Right lobe of liver (tissue), 6 donors: ENCODE measurements around the gene NWD2. TPM values are rescaled to one million over a fixed set of nuclear protein-coding genes. Genes with fewer than 3 reads are reported as not detected.

Experiments
- ATAC-seq, 4 donors: fragments of 200-7000 bp; cut with Tn5 transposase; one replicate each; pipeline ENCODE4 v1.9.1; 2020; ENCODE audit warnings: mild to moderate bottlenecking in 4 of 4, moderate library complexity in 4 of 4
- DNase-seq, 3 donors: peaks; one replicate each; pipeline ENCODE4 v3.0.0-alpha.2; 2020
- H3K27ac ChIP-seq, 3 donors: fragments of 200-600 bp; one replicate each; pipeline ENCODE4 v1.8.0; 2022
- H3K27me3 ChIP-seq, 2 donors: fragments of 200-600 bp; one replicate each; pipeline ENCODE4 v1.8.0; 2022
- H3K36me3 ChIP-seq, 4 donors: fragments of 200-600 bp; sonication (generic) in 1 of 4; one replicate each; pipeline versions ENCODE4 v1.5.1 to v1.8.0; 2017 to 2022; ENCODE audit warnings: control low read depth in 1 of 4
- H3K4me1 ChIP-seq, 4 donors: fragments of 200-600 bp; sonication (generic) in 1 of 4; one replicate each; pipeline versions ENCODE4 v1.5.1 to v1.8.0; 2017 to 2022; ENCODE audit warnings: control low read depth in 1 of 4
- H3K4me3 ChIP-seq, 3 donors: fragments of 200-600 bp; one replicate each; pipeline ENCODE4 v1.8.0; 2022
- H3K9me3 ChIP-seq, 4 donors: fragments of 200-600 bp; sonication (generic) in 1 of 4; one replicate each; pipeline versions ENCODE4 v1.5.1 to v1.8.0; 2017 to 2022; ENCODE audit warnings: control low read depth in 1 of 4
- POLR2A ChIP-seq: fragments of 450-650 bp; IDR thresholded peaks from one replicate; pipeline ENCODE4 v1.6.1; 2017; ENCODE audit warnings: antibody characterized with exemption, mild to moderate bottlenecking
- WGBS: methylation state at CpG from one replicate; pipeline ENCODE4 v1.1.6; 2018; ENCODE audit warnings: low coverage, low lambda C conversion rate; ENCODE audit not compliant: insufficient coverage; ENCODE audit errors: missing lambda C conversion rate; 5-methylcytosine and 5-hydroxymethylcytosine counted together
- intact Hi-C, 2 donors: fragments of 100-400 bp; cut with DNase I; formaldehyde crosslinking; loops; one replicate each; pipeline versions ENCODE4 v1.11.2 to v1.14.1; 2022
- total RNA-seq, 6 experiments: library from RNA; depleted of rRNA in 2 of 6; stranded (reverse); fragments of >200 nt in 2 of 6; fragmentation: NEBNext Ultra II Directional in 3 of 6; extraction: Animal tissue kit (Norgen Biotek cat#: 25700) in 3 of 6; gene quantifications; one replicate each; pipeline versions ENCODE4 v1.1.0 to v1.2.4, GENCODE V29; 2016 to 2023
- TF ChIP-seq, protein P1 (sequence below), 4 donors: fragments of 200-600 bp in 3 of 4; fragments of 450-650 bp in 1 of 4; IDR thresholded peaks; one replicate each; pipeline versions ENCODE4 v1.5.1 to v1.8.0; 2016 to 2022; ENCODE audit warnings: antibody characterized with exemption in 4 of 4, mild to moderate bottlenecking in 2 of 4
- donor health status: DM: no; HTN: yes; CAD: no.
- donor health status: DM: no; HTN: no; CAD: no.
- donor health status: DM: no; HTN: no; CAD: no.
- donor health status: DM: no; HTN: yes; CAD: no.
- donor health status: DM: no; HTN: yes; CAD: no.

Gene NWD2
- total RNA-seq, 6 experiments from 2014 or later = 0.05 TPM; not detected in 5

DNA sequence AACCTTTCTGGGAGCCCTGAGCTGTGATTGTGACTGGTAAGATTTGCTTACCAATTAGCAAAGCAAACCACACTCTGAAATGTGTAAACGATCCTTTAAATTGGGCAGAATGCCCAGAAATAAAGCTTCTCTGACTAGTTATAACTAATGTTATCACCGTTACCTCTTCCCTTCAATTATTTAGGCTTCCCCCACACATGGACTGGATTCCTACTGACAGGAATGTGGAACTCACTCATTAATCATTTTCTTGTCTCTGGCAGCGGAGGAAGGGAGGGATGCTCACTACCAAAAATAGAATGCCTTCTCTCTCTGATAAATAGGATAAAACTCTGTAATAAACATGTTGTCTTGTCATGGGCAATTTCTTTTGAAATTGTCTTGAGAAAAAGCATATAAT is 25.3 kb upstream of the NWD2 start:
- whole genome bisulfite sequencing = 27% methylated on average over 3 of the region's 3 CpGs
- DNase-seq (no peak), ATAC-seq (no peak)
- Histone ChIP-seq H3K4me1 (no peaks in the 10 kb centered on the region), H3K27ac (no peak overlapping the region), H3K9me3 (no peaks in the 10 kb centered on the region), H3K36me3 (no peaks in the 10 kb centered on the region), H3K27me3 (no peaks in the 10 kb centered on the region), H3K4me3 (no peak overlapping the region)
- intact Hi-C loops = no loop called here
- TF ChIP-seq, protein P1, sequence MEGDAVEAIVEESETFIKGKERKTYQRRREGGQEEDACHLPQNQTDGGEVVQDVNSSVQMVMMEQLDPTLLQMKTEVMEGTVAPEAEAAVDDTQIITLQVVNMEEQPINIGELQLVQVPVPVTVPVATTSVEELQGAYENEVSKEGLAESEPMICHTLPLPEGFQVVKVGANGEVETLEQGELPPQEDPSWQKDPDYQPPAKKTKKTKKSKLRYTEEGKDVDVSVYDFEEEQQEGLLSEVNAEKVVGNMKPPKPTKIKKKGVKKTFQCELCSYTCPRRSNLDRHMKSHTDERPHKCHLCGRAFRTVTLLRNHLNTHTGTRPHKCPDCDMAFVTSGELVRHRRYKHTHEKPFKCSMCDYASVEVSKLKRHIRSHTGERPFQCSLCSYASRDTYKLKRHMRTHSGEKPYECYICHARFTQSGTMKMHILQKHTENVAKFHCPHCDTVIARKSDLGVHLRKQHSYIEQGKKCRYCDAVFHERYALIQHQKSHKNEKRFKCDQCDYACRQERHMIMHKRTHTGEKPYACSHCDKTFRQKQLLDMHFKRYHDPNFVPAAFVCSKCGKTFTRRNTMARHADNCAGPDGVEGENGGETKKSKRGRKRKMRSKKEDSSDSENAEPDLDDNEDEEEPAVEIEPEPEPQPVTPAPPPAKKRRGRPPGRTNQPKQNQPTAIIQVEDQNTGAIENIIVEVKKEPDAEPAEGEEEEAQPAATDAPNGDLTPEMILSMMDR (IDR thresholded peaks at IDR 0.05) = no peak
- no peak for TF ChIP-seq POLR2A

DNA sequence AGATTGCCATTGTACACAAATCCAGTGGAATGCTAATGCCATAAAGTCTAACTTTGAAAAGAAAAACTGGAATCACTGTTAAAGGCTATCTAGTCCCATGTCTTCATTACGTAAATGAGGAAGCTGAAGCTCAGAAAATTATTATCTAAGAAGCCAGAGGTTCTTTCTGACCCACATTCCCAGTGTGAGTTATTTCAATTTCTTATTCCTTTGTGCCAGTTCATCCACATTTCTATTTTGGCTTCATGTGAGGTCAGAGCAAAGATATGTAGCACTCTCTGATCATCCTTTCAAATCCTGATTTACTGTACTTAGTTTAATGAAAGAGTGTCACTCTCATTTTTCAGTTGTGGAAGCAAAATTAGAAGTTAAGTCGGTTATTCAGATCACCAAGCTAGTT is 24.6 kb upstream of the NWD2 start:
- Histone ChIP-seq H3K36me3 (no peaks in the 10 kb centered on the region), H3K4me1 (no peaks in the 10 kb centered on the region), H3K27ac (no peak overlapping the region), H3K27me3 (no peaks in the 10 kb centered on the region), H3K4me3 (no peak overlapping the region), H3K9me3 (no peaks in the 10 kb centered on the region)
- WGBS = 28% methylated on average over 2 of the region's 2 CpGs
- TF ChIP-seq, protein P1 (IDR thresholded peaks at IDR 0.05) = no peak
- no peak for ATAC-seq
- intact Hi-C loops = no loop called here
- no peak for DNase-seq

DNA sequence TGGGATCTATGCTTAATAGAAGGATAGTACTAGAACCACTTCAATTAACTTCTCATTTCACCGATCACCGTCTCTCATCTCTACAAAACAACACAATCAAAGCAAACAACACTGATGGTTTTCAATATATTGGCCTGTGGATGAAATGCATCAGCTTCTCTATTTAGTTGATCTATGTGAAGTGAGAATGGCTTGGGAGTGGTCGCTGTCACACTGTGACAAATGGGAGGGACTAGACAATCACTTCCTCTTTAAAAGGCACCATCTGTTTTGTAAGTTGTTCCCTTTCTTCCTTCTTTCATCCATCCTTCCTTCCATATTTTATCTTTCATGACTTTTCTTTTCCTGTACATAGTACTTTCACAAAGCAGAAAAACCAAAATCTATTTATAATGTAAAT is 23.9 kb upstream of the NWD2 start:
- no peak overlapping the region for H3K27ac ChIP-seq
- no peaks in the 10 kb centered on the region for H3K9me3 ChIP-seq
- TF ChIP-seq, protein P1 (IDR thresholded peaks at IDR 0.05) = no peak
- no peak for TF ChIP-seq POLR2A
- ATAC-seq (no peak), DNase-seq (no peak)
- no peaks in the 10 kb centered on the region for H3K36me3 ChIP-seq
- H3K4me3 ChIP-seq = no peak overlapping the region
- intact Hi-C loops = no loop called here
- no peaks in the 10 kb centered on the region for H3K27me3 ChIP-seq
- no peaks in the 10 kb centered on the region for H3K4me1 ChIP-seq
- WGBS = 72% methylated on average over 3 of the region's 3 CpGs

DNA sequence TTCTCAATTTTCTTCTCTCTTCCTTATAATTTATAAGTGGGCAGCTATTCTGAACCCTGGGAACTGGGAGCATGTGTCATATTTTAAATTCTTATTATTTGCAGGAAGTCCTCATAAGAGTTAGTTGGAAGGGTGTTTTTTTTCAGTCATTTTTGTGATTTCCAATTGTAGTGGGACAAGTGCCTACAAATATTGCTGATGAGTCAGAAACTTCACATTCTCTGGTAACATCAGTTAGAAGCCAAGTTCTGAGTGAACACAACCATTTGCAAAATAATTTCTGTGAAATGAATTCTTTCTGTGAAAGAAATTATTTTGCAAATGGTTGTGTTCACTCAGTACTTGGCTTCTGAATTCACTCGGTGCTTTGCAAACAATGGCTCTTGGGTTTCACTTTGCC is 20.8 kb upstream of the NWD2 start:
- ATAC-seq (no peak), DNase-seq (no peak)
- H3K4me1 ChIP-seq = no peaks in the 10 kb centered on the region
- H3K4me3 ChIP-seq = no peak overlapping the region
- no peaks in the 10 kb centered on the region for H3K36me3 ChIP-seq
- no peak overlapping the region for H3K27ac ChIP-seq
- intact Hi-C loops = no loop called here
- H3K9me3 ChIP-seq = no peaks in the 10 kb centered on the region
- H3K27me3 ChIP-seq = no peaks in the 10 kb centered on the region
- TF ChIP-seq, protein P1 (IDR thresholded peaks at IDR 0.05) = no peak
- no peak for TF ChIP-seq POLR2A
- WGBS = 57% methylated on average over 1 of the region's 1 CpG

DNA sequence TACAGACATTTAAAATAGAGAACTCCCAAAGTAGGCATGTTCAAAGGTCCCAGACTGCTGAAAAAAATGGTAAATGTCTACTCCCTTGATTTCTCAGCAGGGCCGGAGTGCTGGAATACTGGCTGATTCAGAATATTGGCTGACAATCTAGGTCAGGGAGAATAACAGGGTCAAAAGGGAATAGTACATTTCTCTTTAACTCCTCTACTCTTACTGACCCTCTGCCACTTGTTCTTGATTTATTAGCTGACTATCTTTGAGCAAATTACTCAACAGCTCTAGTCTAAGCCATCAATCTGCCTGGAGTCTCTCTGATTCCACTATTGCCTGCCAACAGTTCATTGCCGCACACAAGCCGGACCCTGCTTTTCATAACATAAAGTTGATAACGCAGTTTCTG is 19.7 kb upstream of the NWD2 start:
- Histone ChIP-seq H3K4me3 (no peak overlapping the region), H3K36me3 (no peaks in the 10 kb centered on the region), H3K27me3 (no peaks in the 10 kb centered on the region), H3K27ac (no peak overlapping the region), H3K4me1 (no peaks in the 10 kb centered on the region), H3K9me3 (no peaks in the 10 kb centered on the region)
- ATAC-seq = no peak
- 67% methylated on average over 4 of the region's 4 CpGs for WGBS
- TF ChIP-seq, protein P1 (IDR thresholded peaks at IDR 0.05) = no peak
- TF ChIP-seq POLR2A = no peak
- intact Hi-C loops = no loop called here
- DNase-seq = no peak
